SKM-1 treated with dmso at 0.1 percent for 144 hours (cell line): Measurements from ENCODE around the gene NOP56.

Source experiments
- DNase-seq: peaks from one replicate; lab custom pipeline; 2025; ENCODE audit not compliant: unreplicated experiment; lab: John Stamatoyannopoulos, UW

The NOP56 gene

GRCh38 chr20:2700913-2701620, 48.6 kb downstream of the NOP56 start:
- no peak for DNase-seq

- DNase-seq: no peak
These were observed 49.2 kb downstream of the NOP56 start for GRCh38 chr20:2701671-2702081.

- no peak for DNase-seq
These were observed 51.5 kb downstream of the NOP56 start for GRCh38 chr20:2703716-2704475.

GRCh38 chr20:2705931-2706645, 53.7 kb downstream of the NOP56 start:
- no peak for DNase-seq

- no peak for DNase-seq
These were observed 54.4 kb downstream of the NOP56 start for GRCh38 chr20:2706688-2707352.

- DNase-seq: no peak
These were observed 55.1 kb downstream of the NOP56 start for GRCh38 chr20:2707353-2708072.
